IMR-90 (cell line): ENCODE measurements around the gene MSI2.

Source experiments
- CHD1 ChIP-seq: IDR thresholded peaks from 2 replicates; pipeline ENCODE4 v1.6.1; 2012; ENCODE audit warnings: low read depth, low read length, improper control_type of control experiment
- CTCF ChIP-seq: conservative IDR thresholded peaks from 2 replicates; pipeline ENCODE4 v1.5.1; 2012; ENCODE audit warnings: mild to moderate bottlenecking, low read depth, low read length, improper control_type of control experiment
- ELK1 ChIP-seq: fragments of 150-350 bp; IDR thresholded peaks from 2 replicates; pipeline ENCODE4 v1.6.1; 2016; ENCODE audit warnings: low read depth, mild to moderate bottlenecking, low read length, moderate library complexity, borderline replicate concordance
- MAFK ChIP-seq: IDR thresholded peaks from 2 replicates; pipeline ENCODE4 v1.6.1; 2012; ENCODE audit warnings: low read depth, low read length, improper control_type of control experiment
- NFE2L2 ChIP-seq: fragments of 150-350 bp; IDR thresholded peaks from 2 replicates; pipeline ENCODE4 v1.6.1; 2016; ENCODE audit warnings: low read depth, mild to moderate bottlenecking, low read length
- POLR2A ChIP-seq: IDR thresholded peaks from 2 replicates; pipeline ENCODE4 v1.6.1; 2012; ENCODE audit warnings: mild to moderate bottlenecking, low read depth, low read length
- RAD21 ChIP-seq: IDR thresholded peaks from 2 replicates; pipeline ENCODE4 v1.6.1; 2012; ENCODE audit warnings: low read length, improper control_type of control experiment
- USF2 ChIP-seq: fragments of 150-350 bp; IDR thresholded peaks from 2 replicates; pipeline ENCODE4 v1.6.1; 2017; ENCODE audit warnings: mild to moderate bottlenecking, antibody characterized with exemption, low read length, low read depth

- no peak for TF ChIP-seq POLR2A
- TF ChIP-seq CTCF: no peak
- TF ChIP-seq CHD1: no peak
- no peak for TF ChIP-seq MAFK
- no peak for TF ChIP-seq NFE2L2
- no peak for TF ChIP-seq ELK1
- TF ChIP-seq USF2: no peak
- no peak for TF ChIP-seq RAD21
These were observed 252.3 kb downstream of the MSI2 start for GRCh38 chr17:57508671-57509070.
